Measurements from ENCODE around the gene KRABD2.

GRCh38 chr17:8419305-8419704 is 42.8 kb upstream of the KRABD2 start:
- TF ChIP-seq CTCF (IDR thresholded peaks at IDR 0.05) (no peak), POLR2A (IDR thresholded peaks at IDR 0.05) (no peak), POLR2AphosphoS5 (IDR thresholded peaks at IDR 0.05) (no peak), EP300 (IDR thresholded peaks at IDR 0.05) (no peak)
